PC-3 (cell line): ENCODE measurements around the gene FUT7.

Source experiments
- CTCF ChIP-seq: fragments of 300-600 bp; sonication (generic); conservative IDR thresholded peaks from 2 replicates; pipeline ENCODE4 v1.5.1; 2017; ENCODE audit warnings: antibody characterized with exemption, low read depth, mild to moderate bottlenecking, low read length
- EZH2 ChIP-seq: fragments of 300-600 bp; sonication (generic); IDR thresholded peaks from one replicate; pipeline ENCODE4 v1.6.1; 2017; ENCODE audit warnings: antibody characterized with exemption, mild to moderate bottlenecking, low read length; ENCODE audit not compliant: unreplicated experiment
- EZH2phosphoT487 ChIP-seq: fragments of 300-600 bp; sonication (generic); IDR thresholded peaks from 2 replicates; pipeline ENCODE4 v1.6.1; 2018; ENCODE audit warnings: mild to moderate bottlenecking, antibody characterized with exemption, low read length, borderline replicate concordance

GRCh38 chr9:136985853-136986252 lies 46.0 kb downstream of the FUT7 start:
- no peak for TF ChIP-seq CTCF
- no peak for TF ChIP-seq EZH2
- no peak for TF ChIP-seq EZH2phosphoT487
